ENCODE results near the gene GOLGA2. TPM values are rescaled to one million over a fixed set of nuclear protein-coding genes. Genes with fewer than 3 reads are reported as not detected.

GOLGA2 gene
- total and polyA plus RNA-seq, 2 of the 4 experiments (the other 2 are of a cell fraction), result 118 to 146 TPM

DNA sequence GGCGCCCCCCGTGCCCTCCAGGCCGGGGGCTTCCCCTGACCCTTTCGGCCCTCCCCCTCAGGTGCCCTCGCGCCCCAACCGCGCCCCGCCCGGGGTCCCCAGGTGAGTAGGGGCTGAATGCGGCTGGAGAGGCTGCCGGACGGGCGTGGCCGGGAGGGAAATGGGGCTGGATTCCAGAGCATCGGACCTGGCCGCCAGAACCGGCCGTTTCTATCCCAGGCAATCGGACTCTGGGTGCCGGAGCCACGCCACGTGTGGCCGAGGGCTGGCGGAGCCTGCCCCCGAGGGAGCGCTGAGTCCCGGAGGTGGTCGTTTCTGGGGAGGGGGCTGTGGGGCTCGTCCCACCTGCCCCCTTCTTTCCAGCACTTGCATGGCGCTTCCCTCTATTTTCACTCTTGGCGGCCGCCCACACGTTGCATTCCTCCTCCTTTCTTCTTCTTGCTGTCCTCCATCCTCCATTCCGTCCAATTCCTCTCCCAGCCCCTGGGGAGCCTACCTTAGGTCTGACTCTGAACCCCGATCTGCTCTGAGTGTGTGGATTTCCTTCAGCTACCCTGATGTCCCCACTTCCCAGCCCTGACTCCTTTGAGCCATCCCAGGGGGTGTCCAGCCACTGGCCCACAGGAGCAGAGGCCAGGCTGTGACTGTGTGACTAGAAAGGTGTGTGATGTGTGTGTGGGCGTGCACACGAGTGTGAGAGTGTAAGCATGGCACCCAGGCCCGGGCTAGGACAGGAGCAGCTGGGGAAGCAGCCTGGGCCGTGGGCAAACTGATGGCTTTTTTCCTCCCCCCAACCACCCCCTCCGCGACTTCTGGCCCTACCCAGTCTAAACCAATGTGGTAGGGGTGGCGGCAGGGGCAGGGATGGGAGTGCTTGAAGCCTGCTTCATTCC, 24.7 kb downstream of the GOLGA2 start:
- in situ Hi-C loops (cut with MboI; ENCODE audit: low sequenced_read_pairs), result no loop called here
- Histone ChIP-seq H2AK9ac (replicated peaks; ENCODE audit: low read depth, low read length, poor library complexity) (peak overlapping the region; percentile 70), H3K9me3 (ENCODE audit: control insufficient read depth, insufficient read depth, low read length) (no peaks in the 10 kb centered on the region), H2AK5ac (ENCODE audit: low read depth, low read length) (peak overlapping the region; percentile 26; the same call in 1 of the 2 replicates), H3K4me2 (ENCODE audit: low read depth, low read length) (no peak overlapping the region), H3K4ac (ENCODE audit: low read depth, low read length) (no peak overlapping the region), H2BK15ac (ENCODE audit: low read depth, low read length) (no peak overlapping the region), H3K9ac (ENCODE audit: low read depth, low read length) (no peak overlapping the region), H2AFZ (replicated peaks; ENCODE audit: low read length, poor library complexity) (no peak overlapping the region), H4K20me1 (ENCODE audit: insufficient read depth, low read length) (peaks cover 16% of the 10 kb centered on the region), H4K5ac (ENCODE audit: low read depth, low read length) (no peak overlapping the region), H3K36me3 (ENCODE audit: control insufficient read depth, insufficient read depth, low read length) (peaks cover 9% of the 10 kb centered on the region), H2BK5ac (ENCODE audit: low read depth, low read length, poor library complexity, severe bottlenecking) (no peak overlapping the region), H3K23ac (ENCODE audit: low read depth, low read length) (no peak overlapping the region), H3K4me3 (ENCODE audit: insufficient read depth, low read depth, low read length) (no peak overlapping the region), H3K18ac (ENCODE audit: low read depth, low read length) (no peak overlapping the region), H2BK20ac (ENCODE audit: low read depth, low read length) (no peak overlapping the region), H3K27ac (ENCODE audit: insufficient read depth, low read length) (no peak overlapping the region), H2BK120ac (ENCODE audit: low read depth, low read length) (no peak overlapping the region), H3K4me1 (ENCODE audit: control insufficient read depth, insufficient read depth, low read length) (peaks cover 3% of the 10 kb centered on the region), H3K79me1 (ENCODE audit: low read depth in 1 of 2, low read length in 2 of 2) (no peaks in the 10 kb centered on the region), H3K9me1 (ENCODE audit: insufficient read depth, low read length) (peaks cover 6% of the 10 kb centered on the region), H3K27me3 (ENCODE audit: control insufficient read depth, insufficient read depth, low read length) (no peaks in the 10 kb centered on the region), H4K91ac (ENCODE audit: insufficient read depth, low read depth, low read length) (no peak overlapping the region), H3K14ac (replicated peaks; ENCODE audit: low read depth, low read length) (no peak overlapping the region), H4K8ac (ENCODE audit: low read depth in 2 of 2, low read length in 2 of 2) (no peak overlapping the region), H3K56ac (ENCODE audit: extremely low read depth, insufficient read depth, low read length) (no peak overlapping the region)
- DNase-seq (no peak), ATAC-seq (ENCODE audit: low read depth) (no peak)
- intact Hi-C loops (cut with micrococcal nuclease), result no loop called here
- WGBS, 2 experiments (ENCODE audit: extremely low coverage in 2 of 2, insufficient read length in 1 of 2), result 61% methylated on average over 22 of the region's 43 CpGs; no CpG with 5 or more reads in 1 of the 2 experiments
- dilution Hi-C loops (cut with HindIII; ENCODE audit: low sequenced_read_pairs, unreplicated experiment), result no loop called here
- TF ChIP-seq NFE2L2 (IDR thresholded peaks at IDR 0.05; ENCODE audit: low read depth, low read length) (no peak), RFX5 (IDR thresholded peaks at IDR 0.05; ENCODE audit: low read depth, low read length) (no peak), BHLHE40 (IDR thresholded peaks at IDR 0.05; ENCODE audit: low read depth, low read length) (no peak), FOS (IDR thresholded peaks at IDR 0.05; ENCODE audit: low read depth, low read length) (no peak)
- TF ChIP-seq, protein P1, sequence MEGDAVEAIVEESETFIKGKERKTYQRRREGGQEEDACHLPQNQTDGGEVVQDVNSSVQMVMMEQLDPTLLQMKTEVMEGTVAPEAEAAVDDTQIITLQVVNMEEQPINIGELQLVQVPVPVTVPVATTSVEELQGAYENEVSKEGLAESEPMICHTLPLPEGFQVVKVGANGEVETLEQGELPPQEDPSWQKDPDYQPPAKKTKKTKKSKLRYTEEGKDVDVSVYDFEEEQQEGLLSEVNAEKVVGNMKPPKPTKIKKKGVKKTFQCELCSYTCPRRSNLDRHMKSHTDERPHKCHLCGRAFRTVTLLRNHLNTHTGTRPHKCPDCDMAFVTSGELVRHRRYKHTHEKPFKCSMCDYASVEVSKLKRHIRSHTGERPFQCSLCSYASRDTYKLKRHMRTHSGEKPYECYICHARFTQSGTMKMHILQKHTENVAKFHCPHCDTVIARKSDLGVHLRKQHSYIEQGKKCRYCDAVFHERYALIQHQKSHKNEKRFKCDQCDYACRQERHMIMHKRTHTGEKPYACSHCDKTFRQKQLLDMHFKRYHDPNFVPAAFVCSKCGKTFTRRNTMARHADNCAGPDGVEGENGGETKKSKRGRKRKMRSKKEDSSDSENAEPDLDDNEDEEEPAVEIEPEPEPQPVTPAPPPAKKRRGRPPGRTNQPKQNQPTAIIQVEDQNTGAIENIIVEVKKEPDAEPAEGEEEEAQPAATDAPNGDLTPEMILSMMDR (conservative IDR thresholded peaks at IDR 0.05; ENCODE audit: low read depth, low read length), result no peak
- ChIA-PET POLR2A (ENCODE audit: unreplicated experiment) (no interaction called here), CTCF (no interaction called here)
- BruUV-seq (replicated peaks), result no TSS peak
